ENCODE measurements around the gene AKAP13. TPM values are rescaled to one million over a fixed set of nuclear protein-coding genes. Genes with fewer than 3 reads are reported as not detected.

The AKAP13 gene
- total and polyA plus RNA-seq, 2 of the 8 experiments (the other 6 are each of a cell fraction or from before 2014, with no cell fraction given): 14.0 to 46.2 TPM

DNA sequence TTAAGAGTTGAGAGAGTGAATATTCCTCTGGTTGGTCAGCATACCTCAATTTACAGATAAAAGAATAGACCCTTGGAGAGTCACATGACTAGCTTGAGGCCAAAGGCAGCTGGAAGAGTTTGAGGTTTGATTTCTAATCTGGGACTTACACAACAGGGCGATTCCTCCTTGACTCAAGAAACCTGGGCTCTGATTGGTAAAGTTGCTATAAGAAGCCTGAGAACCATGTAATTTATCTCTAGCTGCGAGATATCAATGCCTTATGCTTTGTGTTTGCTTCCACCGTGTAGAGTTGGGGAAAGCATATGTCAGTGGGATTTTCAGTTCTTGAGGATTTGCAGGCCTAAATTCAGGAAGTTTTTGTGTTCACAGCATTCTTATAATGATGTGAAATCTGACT is 208.3 kb downstream of the AKAP13 start (continued):
- no peak for TF ChIP-seq GTF2F1 (IDR thresholded peaks at IDR 0.05; ENCODE audit: borderline replicate concordance, low read depth, low read length)
- TF ChIP-seq RFX5 (IDR thresholded peaks at IDR 0.05; ENCODE audit: borderline replicate concordance, low read depth, low read length): no peak
- no peak for TF ChIP-seq SP4 (IDR thresholded peaks at IDR 0.05; ENCODE audit: low read length)
- no peak for TF ChIP-seq GABPA (IDR thresholded peaks at IDR 0.05; ENCODE audit: borderline replicate concordance, insufficient read depth, low read length)

Measured in H1 (cell line).